Measurements from ENCODE around the gene RRM2. TPM values are rescaled to one million over a fixed set of nuclear protein-coding genes. Genes with fewer than 3 reads are reported as not detected.

Gene RRM2
- total RNA-seq, 1 experiment from 2014 or later = 330 TPM

- Histone ChIP-seq H2AFZ (ENCODE audit: low read depth, low read length, poor library complexity, severe bottlenecking) (no peak overlapping the region), H3K4me1 (ENCODE audit: control insufficient read depth in 1 of 2, insufficient read depth in 2 of 2, low read length in 2 of 2) (peaks cover 0 to 18% of the 10 kb centered on the region in 2 experiments; a peak in 2 of 4 replicates), H3K36me3 (ENCODE audit: control insufficient read depth in 1 of 2, insufficient read depth in 2 of 2, low read length in 2 of 2) (peaks cover 0 to 9% of the 10 kb centered on the region in 2 experiments; a peak in 1 of 4 replicates), H3K27me3 (ENCODE audit: insufficient read depth, low read length) (no peaks in the 10 kb centered on the region), H3K9ac (ENCODE audit: low read length) (no peak overlapping the region), H3K79me2 (ENCODE audit: insufficient read depth, low read length) (no peaks in the 10 kb centered on the region), H3K4me2 (ENCODE audit: low read length) (no peak overlapping the region), H3K9me3 (ENCODE audit: control insufficient read depth in 1 of 2, insufficient read depth in 1 of 2, low read depth in 1 of 2, low read length in 2 of 2) (no peaks in the 10 kb centered on the region), H3K27ac (ENCODE audit: low read depth, low read length) (no peak overlapping the region), H3K4me3 (replicated peaks in 1 of 2; ENCODE audit: low read depth in 1 of 2, low read length in 2 of 2) (no peak overlapping the region), H3K9me2 (ENCODE audit: insufficient read depth) (no peaks in the 10 kb centered on the region), H4K20me1 (ENCODE audit: insufficient read depth) (no peaks in the 10 kb centered on the region)
- ChIA-PET POLR2A (no interaction called here), CTCF (interaction anchor here (1.5 to 2.6 kb wide), 3 partner anchors 12 to 278 kb away, joined by 3 to 21 read pairs (median 8); no protein-coding TSS in a partner anchor), RAD21 (ENCODE audit: low non-redundant PET in 1 of 2, low total read pairs in 2 of 2, uncharacterized antibody in 2 of 2, unreplicated experiment in 2 of 2) (no interaction called here)
- TF ChIP-seq ELF1 (IDR thresholded peaks at IDR 0.05; ENCODE audit: borderline replicate concordance, low read depth) (no peak), TCF7L2 (IDR thresholded peaks at IDR 0.05; ENCODE audit: borderline replicate concordance, extremely low read depth, insufficient read depth, insufficient read length) (no peak), RAD21 (IDR thresholded peaks at IDR 0.05; ENCODE audit: low read depth) (peak; percentile 52), ATF3 (IDR thresholded peaks at IDR 0.05) (no peak), FOSL1 (IDR thresholded peaks at IDR 0.05; ENCODE audit: low read depth) (no peak), JUND (IDR thresholded peaks at IDR 0.05) (no peak)
- DNase-seq (ENCODE audit: low read depth, low spot score) = no peak
- peak; percentile 56 for ATAC-seq
- intact Hi-C loops (cut with micrococcal nuclease) = no loop called here
- no TSS peak for BruUV-seq (replicated peaks)
Measured at GRCh38 chr2:10157293-10157692, 34.8 kb downstream of the RRM2 start.

- H3K27me3 ChIP-seq (ENCODE audit: insufficient read depth, low read length) = no peaks in the 10 kb centered on the region
- H3K27ac ChIP-seq (ENCODE audit: low read depth, low read length) = no peak overlapping the region
- DNase-seq (ENCODE audit: low read depth, low spot score) (no peak), ATAC-seq (no peak)
- H3K4me1 ChIP-seq (ENCODE audit: control insufficient read depth in 1 of 2, insufficient read depth in 2 of 2, low read length in 2 of 2) = peaks cover 0 to 9% of the 10 kb centered on the region in 2 experiments; a peak in 2 of 4 replicates
- H2AFZ ChIP-seq (ENCODE audit: low read depth, low read length, poor library complexity, severe bottlenecking) = no peak overlapping the region
- no peak overlapping the region for H3K4me3 ChIP-seq (replicated peaks in 1 of 2; ENCODE audit: low read depth in 1 of 2, low read length in 2 of 2)
- intact Hi-C loops (cut with micrococcal nuclease) = no loop called here
- H3K9ac ChIP-seq (ENCODE audit: low read length) = no peak overlapping the region
- CTCF ChIA-PET = interaction anchor here (1.5 kb wide), 1 partner anchor 250 kb away, joined by 5 read pairs; no protein-coding TSS in a partner anchor
- BruUV-seq (replicated peaks) = no TSS peak
- no peaks in the 10 kb centered on the region for H3K9me2 ChIP-seq (ENCODE audit: insufficient read depth)
- H3K9me3 ChIP-seq (ENCODE audit: control insufficient read depth in 1 of 2, insufficient read depth in 1 of 2, low read depth in 1 of 2, low read length in 2 of 2) = no peaks in the 10 kb centered on the region
- H3K36me3 ChIP-seq (ENCODE audit: control insufficient read depth in 1 of 2, insufficient read depth in 2 of 2, low read length in 2 of 2) = peaks cover 0 to 9% of the 10 kb centered on the region in 2 experiments; a peak in 1 of 4 replicates
- no peaks in the 10 kb centered on the region for H4K20me1 ChIP-seq (ENCODE audit: insufficient read depth)
- TF ChIP-seq EZH2phosphoT487 (IDR thresholded peaks at IDR 0.05; ENCODE audit: borderline replicate concordance) = no peak
- no peak for TF ChIP-seq ZFX (IDR thresholded peaks at IDR 0.05)
- no peak for TF ChIP-seq EGR1 (IDR thresholded peaks at IDR 0.05; ENCODE audit: low read depth)
- TF ChIP-seq FOSL1 (IDR thresholded peaks at IDR 0.05; ENCODE audit: low read depth) = no peak
- TF ChIP-seq SIN3A (IDR thresholded peaks at IDR 0.05; ENCODE audit: low read depth) = no peak
- no peak for TF ChIP-seq JUND (IDR thresholded peaks at IDR 0.05)
- no peak for TF ChIP-seq EZH2 (IDR thresholded peaks at IDR 0.05)
- TF ChIP-seq CBX3 (IDR thresholded peaks at IDR 0.05; ENCODE audit: low read depth) = no peak
- no peak for TF ChIP-seq CTCF (IDR thresholded peaks at IDR 0.05 in 2 of 3, conservative IDR thresholded peaks at IDR 0.05 in 1 of 3; ENCODE audit: borderline replicate concordance in 1 of 3, insufficient read depth in 1 of 3, low read depth in 2 of 3, low read length in 2 of 3)
- no peak for TF ChIP-seq SP1 (IDR thresholded peaks at IDR 0.05; ENCODE audit: low read depth)
- no peak for TF ChIP-seq POLR2A (IDR thresholded peaks at IDR 0.05; ENCODE audit: borderline replicate concordance, extremely low read depth, insufficient read depth, insufficient read length)
- no peak for TF ChIP-seq ZNF274 (IDR thresholded peaks at IDR 0.05; ENCODE audit: low read depth, low read length)
- no peak for TF ChIP-seq ATF3 (IDR thresholded peaks at IDR 0.05)
- POLR2A ChIA-PET = interaction anchor here (0.6 kb wide), 1 partner anchor 1937 kb away, joined by 4 read pairs; no protein-coding TSS in a partner anchor
- RAD21 ChIA-PET (ENCODE audit: low non-redundant PET in 1 of 2, low total read pairs in 2 of 2, uncharacterized antibody in 2 of 2, unreplicated experiment in 2 of 2) = no interaction called here
- H3K79me2 ChIP-seq (ENCODE audit: insufficient read depth, low read length) = no peaks in the 10 kb centered on the region
- no peak overlapping the region for H3K4me2 ChIP-seq (ENCODE audit: low read length)
Measured at GRCh38 chr2:10158681-10159080, 36.1 kb downstream of the RRM2 start.

Measured in HCT116 (cell line).